HT1080 (cell line): Measurements from ENCODE around the gene KTN1. TPM values are rescaled to one million over a fixed set of nuclear protein-coding genes. Genes with fewer than 3 reads are reported as not detected.

Source experiments
- DNase-seq: peaks from one replicate; pipeline ENCODE4 v3.0.0-alpha.2; 2015; ENCODE audit warnings: low read depth
- polyA plus RNA-seq, 2 experiments: library from polyadenylated mRNA; depleted of rRNA; stranded (reverse); fragments of >200 nt; gene quantifications; 2 replicates each; pipeline ENCODE4 v1.2.3, GENCODE V29; 2015
- total RNA-seq: library from RNA; depleted of rRNA; stranded (reverse); fragments of >200 nt; shearing (Covaris generic); gene quantifications from 2 replicates; pipeline ENCODE4 v1.2.3, GENCODE V29; 2014; rRNA removed

KTN1 gene
- total RNA-seq = 105 and 122 TPM in 2 replicates
- polyA plus RNA-seq (2015; cell fraction: cytosol; rRNA removed) = 103 and 141 TPM in 2 replicates
- 107 and 113 TPM in 2 replicates for polyA plus RNA-seq (2015; cell fraction: nucleus; rRNA removed)

- DNase-seq = peak; percentile 75
These were observed at the start of gene KTN1 for GRCh38 chr14:55579724-55580469. TSS of gene KTN1 (plus strand) at chr14:55580207. CDS start at chr14:55612049, 31,842 bp downstream.

- no peak for DNase-seq
These were observed 49.5 kb upstream of the KTN1 start for GRCh38 chr14:55530464-55530863.

GRCh38 chr14:55532645-55533344, 47.2 kb upstream of the KTN1 start:
- no peak for DNase-seq

- no peak for DNase-seq
These were observed 46.0 kb upstream of the KTN1 start for GRCh38 chr14:55533960-55534359.

- DNase-seq = peak; percentile 68
These were observed 44.3 kb upstream of the KTN1 start for GRCh38 chr14:55535516-55536203.

GRCh38 chr14:55536204-55536708, 43.8 kb upstream of the KTN1 start:
- no peak for DNase-seq

GRCh38 chr14:55537782-55538181, 42.2 kb upstream of the KTN1 start:
- no peak for DNase-seq

GRCh38 chr14:55539975-55540374, 40.0 kb upstream of the KTN1 start:
- no peak for DNase-seq

GRCh38 chr14:55540847-55541773, 38.9 kb upstream of the KTN1 start:
- DNase-seq = no peak

GRCh38 chr14:55545779-55546178, 34.2 kb upstream of the KTN1 start:
- no peak for DNase-seq

- DNase-seq = no peak
These were observed 33.7 kb upstream of the KTN1 start for GRCh38 chr14:55546212-55546874.

GRCh38 chr14:55547650-55548315, 32.2 kb upstream of the KTN1 start:
- no peak for DNase-seq

GRCh38 chr14:55553791-55554190, 26.2 kb upstream of the KTN1 start:
- peak; percentile 83 for DNase-seq

- peak; percentile 95 for DNase-seq
These were observed 22.9 kb upstream of the KTN1 start for GRCh38 chr14:55556929-55557623.

GRCh38 chr14:55562135-55562534, 17.9 kb upstream of the KTN1 start:
- no peak for DNase-seq

GRCh38 chr14:55568618-55569017, 11.4 kb upstream of the KTN1 start:
- no peak for DNase-seq

GRCh38 chr14:55571125-55571889, 8.7 kb upstream of the KTN1 start:
- no peak for DNase-seq

GRCh38 chr14:55572578-55572977, 7.4 kb upstream of the KTN1 start:
- no peak for DNase-seq
